Neutrophil (primary cell): Measurements from ENCODE around the gene STK16.
"Not testable (repeated sequence)": the region's sequence is repeated elsewhere in the genome, so short reads cannot be mapped to it uniquely, and the experiment has no call there.

Experiments
- H3K27ac ChIP-seq: fragments of 200-600 bp; sonication (generic); 2 replicates; pipeline ENCODE4 v1.5.1; 2016; ENCODE audit warnings: mild to moderate bottlenecking, moderate library complexity
- H3K27me3 ChIP-seq: fragments of 200-600 bp; sonication (generic); 2 replicates; pipeline ENCODE4 v1.6.0; 2016; ENCODE audit warnings: mild to moderate bottlenecking
- H3K36me3 ChIP-seq: fragments of 200-600 bp; sonication (generic); 2 replicates; pipeline ENCODE4 v1.5.1; 2017
- H3K4me1 ChIP-seq, 2 experiments: fragments of 200-600 bp in 1 of 2; sonication (generic) in 1 of 2; 1 replicate in 1 of 2; 2 replicates in 1 of 2; pipeline versions ENCODE4 v1.5.1 to v1.6.1; 2013 to 2016; ENCODE audit warnings: low read depth in 1 of 2, low read length in 1 of 2, mild to moderate bottlenecking in 1 of 2, moderate library complexity in 1 of 2; ENCODE audit not compliant: control insufficient read depth in 1 of 2, insufficient read depth in 1 of 2
- H3K4me3 ChIP-seq, 2 experiments: fragments of 200-600 bp in 1 of 2; sonication (generic) in 1 of 2; 1 replicate in 1 of 2; 2 replicates in 1 of 2; pipeline ENCODE4 v1.5.1; 2013 to 2016; ENCODE audit warnings: low read depth in 1 of 2, low read length in 1 of 2, mild to moderate bottlenecking in 1 of 2, moderate library complexity in 1 of 2
- H3K9me3 ChIP-seq: fragments of 200-600 bp; sonication (generic); 2 replicates; pipeline ENCODE4 v1.5.1; 2016
- CTCF ChIP-seq: fragments of 200-600 bp; sonication (generic); IDR thresholded peaks from 2 replicates; pipeline ENCODE4 v1.5.1; 2016; ENCODE audit warnings: antibody characterized with exemption

Gene STK16

GRCh38 chr2:219245148-219245898 is at the start of gene STK16, which contains the start of gene GLB1L:
TSS of gene STK16 (plus strand) at chr2:219245479. CDS start at chr2:219246000, 521 bp downstream.
TSS of gene GLB1L (minus strand) at chr2:219245444. CDS start at chr2:219243573, 1,871 bp downstream.
- peaks cover 23% of the 10 kb centered on the region for H3K36me3 ChIP-seq
- peaks cover 73 to 77% of the 10 kb centered on the region in 2 experiments for H3K4me1 ChIP-seq
- peak within 1 kb of the TSS; percentile 89 to 99 for H3K4me3 ChIP-seq
- H3K9me3 ChIP-seq, result no peaks in the 10 kb centered on the region
- H3K27ac ChIP-seq, result peak within 1 kb of the TSS; percentile 95
- H3K27me3 ChIP-seq, result no peaks in the 10 kb centered on the region
- peak; percentile 45 for TF ChIP-seq CTCF

- TF ChIP-seq CTCF, result no peak
- Histone ChIP-seq H3K4me3 (no peak overlapping the region), H3K27me3 (peaks cover 24% of the 10 kb centered on the region), H3K9me3 (no peaks in the 10 kb centered on the region), H3K27ac (no peak overlapping the region), H3K36me3 (no peaks in the 10 kb centered on the region), H3K4me1 (no peaks in the 10 kb centered on the region)
Observed at GRCh38 chr2:219197388-219197787, 47.9 kb upstream of the STK16 start.

GRCh38 chr2:219198974-219199373 is 46.3 kb upstream of the STK16 start:
- H3K36me3 ChIP-seq, result no peaks in the 10 kb centered on the region
- no peaks in the 10 kb centered on the region for H3K9me3 ChIP-seq
- no peak overlapping the region for H3K4me3 ChIP-seq
- H3K4me1 ChIP-seq, result no peaks in the 10 kb centered on the region
- H3K27me3 ChIP-seq, result peaks cover 24% of the 10 kb centered on the region
- TF ChIP-seq CTCF, result no peak
- no peak overlapping the region for H3K27ac ChIP-seq

GRCh38 chr2:219199470-219200211 is 45.6 kb upstream of the STK16 start:
- H3K9me3 ChIP-seq, result no peaks in the 10 kb centered on the region
- H3K4me1 ChIP-seq, result no peaks in the 10 kb centered on the region
- H3K4me3 ChIP-seq, result no peak overlapping the region
- no peak overlapping the region for H3K27ac ChIP-seq
- no peaks in the 10 kb centered on the region for H3K36me3 ChIP-seq
- TF ChIP-seq CTCF, result no peak
- H3K27me3 ChIP-seq, result peaks cover 24% of the 10 kb centered on the region

GRCh38 chr2:219200502-219201326 is 44.6 kb upstream of the STK16 start:
- peaks cover 16% of the 10 kb centered on the region for H3K27me3 ChIP-seq
- not testable (repeated sequence) for H3K4me1 ChIP-seq, H3K36me3 ChIP-seq, H3K9me3 ChIP-seq, H3K27ac ChIP-seq, H3K4me3 ChIP-seq

GRCh38 chr2:219201331-219201730 is 43.9 kb upstream of the STK16 start:
- not testable (repeated sequence) for H3K36me3 ChIP-seq, H3K4me1 ChIP-seq, H3K27ac ChIP-seq, H3K4me3 ChIP-seq, H3K9me3 ChIP-seq
- H3K27me3 ChIP-seq, result peaks cover 13% of the 10 kb centered on the region
